GM19395 (cell line): ENCODE data around the gene FGF1.

Source experiments
- ATAC-seq: cut with Tn5 transposase; IDR thresholded peaks from one replicate; pipeline ENCODE4 v1.9.1; 2021; ENCODE audit warnings: mild to moderate bottlenecking, moderate library complexity; ENCODE audit not compliant: unreplicated experiment

Gene FGF1

GRCh38 chr5:142685418-142686209 lies at the start of gene FGF1:
Gene FGF1, minus strand, starts transcription at chr5:142686090. Its CDS starts 71,963 bp downstream, at chr5:142614127.
- no peak for ATAC-seq

GRCh38 chr5:142727735-142728047 lies 41.8 kb upstream of the FGF1 start:
- no peak for ATAC-seq

- ATAC-seq = no peak
Observed at GRCh38 chr5:142726188-142726731, 40.4 kb upstream of the FGF1 start.

- ATAC-seq = no peak
Observed at GRCh38 chr5:142725231-142726187, 39.6 kb upstream of the FGF1 start.

GRCh38 chr5:142724821-142725220 lies 38.9 kb upstream of the FGF1 start:
- no peak for ATAC-seq

GRCh38 chr5:142722896-142723295 lies 37.0 kb upstream of the FGF1 start:
- ATAC-seq = no peak

GRCh38 chr5:142722146-142722545 lies 36.3 kb upstream of the FGF1 start:
- ATAC-seq = no peak

- no peak for ATAC-seq
Observed at GRCh38 chr5:142720641-142721271, 34.9 kb upstream of the FGF1 start.

- ATAC-seq = no peak
Observed at GRCh38 chr5:142719836-142720370, 34.0 kb upstream of the FGF1 start.

- ATAC-seq = no peak
Observed at GRCh38 chr5:142717582-142718215, 31.8 kb upstream of the FGF1 start.

GRCh38 chr5:142716963-142717362 lies 31.1 kb upstream of the FGF1 start:
- ATAC-seq = peak; percentile 52

GRCh38 chr5:142715291-142715690 lies 29.4 kb upstream of the FGF1 start:
- no peak for ATAC-seq

GRCh38 chr5:142713121-142713706 lies 27.3 kb upstream of the FGF1 start:
- ATAC-seq = peak; percentile 99

- no peak for ATAC-seq
Observed at GRCh38 chr5:142703153-142703552, 17.3 kb upstream of the FGF1 start.

GRCh38 chr5:142701673-142702311 lies 15.9 kb upstream of the FGF1 start:
- ATAC-seq = no peak

- ATAC-seq = no peak
Observed at GRCh38 chr5:142700566-142700965, 14.7 kb upstream of the FGF1 start.

- peak; percentile 87 for ATAC-seq
Observed at GRCh38 chr5:142699184-142699720, 13.4 kb upstream of the FGF1 start.

- no peak for ATAC-seq
Observed at GRCh38 chr5:142698447-142699183, 12.7 kb upstream of the FGF1 start.
